HG03280 (cell line): ENCODE data around the gene GNE.
"Not testable (repeated sequence)": the region's sequence is repeated elsewhere in the genome, so short reads cannot be mapped to it uniquely, and the experiment has no call there.

Experiments used
- ATAC-seq: cut with Tn5 transposase; IDR thresholded peaks from one replicate; pipeline ENCODE4 v1.9.1; 2021; ENCODE audit warnings: mild to moderate bottlenecking, moderate library complexity; ENCODE audit not compliant: unreplicated experiment

The GNE gene

DNA sequence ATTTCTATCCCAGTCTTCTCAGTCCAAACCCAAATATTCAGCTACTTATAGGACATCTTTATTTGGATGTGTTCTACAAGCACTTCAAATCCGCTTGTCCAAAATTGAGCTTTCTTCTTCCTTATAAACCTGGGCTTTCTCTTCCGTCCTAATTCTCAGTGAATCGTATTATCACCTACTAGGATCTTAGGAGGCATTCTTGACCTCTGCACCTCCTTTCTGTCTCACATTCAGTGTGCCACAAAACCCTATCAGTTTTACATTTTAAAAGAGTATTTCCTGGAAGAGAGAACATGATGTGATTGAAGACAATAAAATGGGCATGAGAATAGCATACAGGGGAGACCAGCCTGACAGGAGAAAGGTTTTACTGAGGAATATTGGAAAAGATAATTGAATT, 16.8 kb upstream of the GNE start:
- ATAC-seq: no peak

GRCh38 chr9:36273354-36273753, 15.1 kb upstream of the GNE start:
- not testable (repeated sequence) for ATAC-seq

DNA sequence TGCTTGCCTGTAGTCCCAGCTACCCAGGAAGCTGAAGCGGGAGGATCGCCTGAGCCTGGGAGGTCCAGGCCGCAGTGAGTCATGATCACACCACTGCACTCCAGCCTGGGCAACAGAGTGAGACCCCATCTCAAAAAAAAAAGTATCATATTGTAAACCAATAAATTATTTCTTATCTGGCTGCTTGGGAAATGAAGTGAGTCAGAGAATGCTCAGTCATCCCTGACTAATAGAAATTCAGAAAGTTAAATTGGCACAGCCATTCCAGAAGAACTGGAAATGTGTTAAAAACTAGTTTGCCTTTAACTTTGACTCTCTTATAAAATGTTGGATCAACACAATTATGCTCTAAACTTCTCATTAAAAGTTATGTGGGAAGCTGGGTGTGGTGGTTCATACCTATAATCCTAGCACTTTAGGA, 9.8 kb upstream of the GNE start:
- no peak for ATAC-seq

DNA sequence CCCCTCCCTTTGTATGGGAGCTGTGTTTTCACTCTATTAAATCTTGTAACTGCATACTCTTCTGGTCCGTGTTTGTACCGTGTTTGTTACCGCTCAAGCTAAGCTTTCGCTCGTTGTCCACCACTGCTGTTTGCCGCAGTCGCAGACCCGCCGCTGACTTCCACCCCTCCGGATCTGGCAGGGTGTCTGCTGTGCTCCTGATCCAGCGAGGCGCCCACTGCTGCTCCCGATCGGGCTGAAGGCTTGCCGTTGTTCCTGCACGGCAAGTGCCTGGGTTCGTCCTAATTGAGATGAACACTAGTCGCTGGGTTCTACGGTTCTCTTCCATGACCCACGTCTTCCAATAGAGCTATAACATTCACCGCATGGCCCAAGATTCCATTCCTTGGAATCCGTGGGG, 6.6 kb upstream of the GNE start:
- ATAC-seq: no peak

- ATAC-seq: no peak
Measured at GRCh38 chr9:36263683-36264082, 5.4 kb upstream of the GNE start.

DNA sequence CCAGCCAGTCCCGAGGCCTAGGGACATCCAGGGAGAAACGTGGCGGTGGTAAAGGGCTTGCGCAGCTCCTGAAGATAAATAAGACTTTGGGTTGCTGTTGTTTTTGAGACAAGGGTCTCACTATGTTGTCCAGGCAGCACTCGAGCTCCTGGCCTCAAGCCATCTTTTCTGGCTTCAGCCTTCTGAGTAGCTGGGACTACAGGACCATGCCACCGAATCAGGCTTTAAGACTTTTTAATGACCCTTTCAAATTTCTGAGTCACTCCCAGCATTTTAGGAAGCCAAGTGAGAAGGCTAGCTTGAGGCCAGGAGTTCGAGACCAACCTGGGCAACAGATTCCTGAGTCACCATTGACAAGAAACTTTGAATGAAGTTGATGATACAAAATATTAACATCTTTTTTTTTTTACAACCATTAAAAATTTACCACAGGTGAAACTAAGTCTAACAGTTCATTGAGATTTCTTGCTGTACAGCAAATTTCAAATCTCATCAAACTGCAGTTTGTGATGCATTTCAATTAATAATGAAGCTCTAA, 817 bp upstream of the GNE start:
- ATAC-seq: no peak

GRCh38 chr9:36251428-36251827, 6.8 kb downstream of the GNE start:
- no peak for ATAC-seq

- no peak for ATAC-seq
Measured at GRCh38 chr9:36250079-36250478, 8.2 kb downstream of the GNE start.

- ATAC-seq: no peak
Measured at GRCh38 chr9:36249189-36249588, 9.1 kb downstream of the GNE start.

DNA sequence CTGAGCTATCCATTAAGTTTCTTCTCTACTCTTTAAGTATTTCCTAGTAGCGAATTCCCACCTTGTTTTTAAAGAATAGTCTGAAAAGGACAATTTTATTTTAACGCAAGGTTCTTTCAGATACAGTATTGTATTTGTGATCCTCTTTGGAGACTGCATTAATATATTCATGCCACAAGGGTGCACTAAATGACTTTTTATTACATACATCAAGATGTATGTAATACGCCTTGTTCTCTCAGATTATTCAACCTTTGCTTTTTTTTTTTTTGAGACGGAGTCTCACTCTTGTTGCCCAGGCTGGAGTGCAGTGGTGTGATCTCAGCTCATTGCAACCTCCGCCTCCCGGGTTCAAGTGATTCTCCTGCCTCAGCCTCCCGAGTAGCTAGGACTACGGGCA, 10.2 kb downstream of the GNE start:
- ATAC-seq: not testable (repeated sequence)

DNA sequence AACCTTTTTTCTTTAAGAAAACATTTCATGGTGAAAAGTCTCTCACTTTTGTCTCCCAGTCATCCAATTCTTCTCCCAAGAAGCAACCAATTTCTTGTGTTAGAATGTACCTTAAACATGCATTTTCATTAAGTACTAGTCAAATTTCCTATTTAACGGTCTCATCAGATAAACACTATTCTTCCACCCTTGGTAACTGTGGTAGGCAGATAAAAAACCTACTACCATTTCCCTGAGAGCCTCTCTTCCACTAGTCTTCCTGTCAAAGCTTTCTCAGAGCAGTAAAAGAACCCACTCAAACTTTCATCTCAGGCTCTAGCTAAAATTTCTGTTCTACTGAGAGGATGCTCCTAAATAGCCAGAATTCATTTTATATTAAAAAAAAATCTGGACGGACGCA, 10.9 kb downstream of the GNE start:
- no peak for ATAC-seq

DNA sequence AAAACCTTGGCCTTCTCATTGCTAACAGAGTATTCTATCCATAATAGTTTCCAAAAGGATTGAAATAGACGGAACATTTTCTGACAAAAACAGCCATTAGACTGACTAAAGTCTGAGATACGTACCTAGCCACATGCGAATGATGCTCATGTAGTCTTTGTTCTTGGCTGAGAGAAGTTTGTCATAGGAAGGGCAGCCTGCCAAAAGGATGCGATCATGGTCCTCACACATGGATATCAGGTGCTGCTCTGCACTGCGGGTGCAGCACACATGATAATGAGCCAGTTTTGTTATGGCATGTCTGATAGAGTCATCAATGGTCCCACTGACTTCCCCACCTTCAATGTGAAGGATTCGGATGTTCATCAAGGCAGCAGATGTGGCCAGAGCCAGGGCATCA, 12.3 kb downstream of the GNE start:
- ATAC-seq: no peak

DNA sequence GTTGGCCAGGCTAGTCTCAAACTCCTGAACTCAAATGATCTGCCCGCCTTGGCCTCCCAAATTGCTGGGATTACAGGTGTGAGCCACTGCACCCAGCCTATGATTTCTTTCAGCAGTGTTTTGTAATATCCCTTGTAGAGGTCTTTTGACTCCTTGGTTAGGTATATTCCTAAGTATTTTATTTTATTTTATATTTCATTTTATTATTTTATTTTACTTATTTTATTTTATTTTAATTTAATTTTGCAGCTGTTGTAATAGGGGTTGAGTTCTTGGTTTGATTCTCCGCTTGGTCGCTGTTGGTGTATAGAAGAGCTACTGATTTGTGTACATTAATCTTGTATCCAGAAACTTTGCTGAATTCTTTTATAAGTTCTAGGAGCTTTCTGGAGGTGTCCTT, 18.6 kb downstream of the GNE start:
- ATAC-seq: not testable (repeated sequence)

GRCh38 chr9:36239205-36239604, 19.0 kb downstream of the GNE start:
- not testable (repeated sequence) for ATAC-seq

DNA sequence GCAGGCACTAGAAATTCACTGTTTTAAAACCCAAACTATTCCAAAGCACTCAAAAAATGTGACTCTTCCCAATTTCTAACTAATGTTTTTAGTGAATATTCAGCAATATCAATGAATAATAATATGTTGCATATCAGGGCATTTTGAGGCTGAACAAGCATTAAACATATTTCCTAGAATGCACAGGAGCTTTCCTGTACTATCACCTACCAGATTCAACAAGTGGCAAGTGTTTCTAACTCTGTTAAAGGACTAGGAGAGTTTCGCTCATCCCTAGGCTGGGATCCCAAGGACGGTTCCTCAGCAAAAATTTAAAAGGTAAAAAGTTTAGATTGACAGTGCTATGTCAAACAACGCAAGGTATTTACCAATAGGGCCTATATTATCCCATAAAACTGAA, 21.0 kb downstream of the GNE start:
- ATAC-seq: no peak

DNA sequence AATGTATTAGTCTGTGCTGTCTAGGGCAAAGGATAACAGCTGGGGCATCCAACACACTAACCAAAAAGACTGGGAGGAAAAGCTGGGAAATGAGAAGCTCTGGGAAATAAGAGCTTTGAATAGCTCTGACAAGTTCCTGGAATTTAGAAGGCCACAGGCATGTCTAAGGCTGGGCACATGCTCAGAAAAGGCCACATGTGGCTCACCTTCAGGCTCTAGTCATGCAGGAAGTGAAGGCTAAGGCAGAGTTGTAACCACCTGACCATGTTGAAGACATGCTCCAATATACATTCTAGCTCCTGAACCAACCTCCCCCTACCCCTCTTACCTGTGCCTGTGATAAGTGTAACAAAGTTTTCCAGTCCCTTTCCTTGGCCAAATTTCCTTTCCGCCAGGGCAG, 35.8 kb downstream of the GNE start:
- ATAC-seq: no peak

DNA sequence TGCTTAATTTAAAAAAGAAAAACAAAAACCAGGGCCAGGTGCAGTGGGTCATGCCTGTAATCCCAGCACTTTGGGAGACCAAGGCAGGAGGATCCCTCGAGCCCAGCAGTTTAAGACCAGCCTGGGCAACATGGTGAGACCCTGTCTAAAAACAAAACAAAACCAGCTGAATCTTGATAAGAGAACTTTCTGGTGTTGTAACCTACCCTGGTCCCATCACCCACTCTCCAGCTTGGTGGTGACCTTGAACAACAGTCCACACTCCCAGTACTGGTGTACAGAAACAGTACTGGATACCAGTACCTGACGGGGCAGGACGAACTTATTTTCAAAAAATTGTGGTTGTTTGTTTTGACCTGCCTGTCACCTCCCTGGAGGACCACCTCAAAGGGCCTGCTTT, 36.6 kb downstream of the GNE start:
- no peak for ATAC-seq

GRCh38 chr9:36218411-36218901, 39.8 kb downstream of the GNE start:
- ATAC-seq: no peak

DNA sequence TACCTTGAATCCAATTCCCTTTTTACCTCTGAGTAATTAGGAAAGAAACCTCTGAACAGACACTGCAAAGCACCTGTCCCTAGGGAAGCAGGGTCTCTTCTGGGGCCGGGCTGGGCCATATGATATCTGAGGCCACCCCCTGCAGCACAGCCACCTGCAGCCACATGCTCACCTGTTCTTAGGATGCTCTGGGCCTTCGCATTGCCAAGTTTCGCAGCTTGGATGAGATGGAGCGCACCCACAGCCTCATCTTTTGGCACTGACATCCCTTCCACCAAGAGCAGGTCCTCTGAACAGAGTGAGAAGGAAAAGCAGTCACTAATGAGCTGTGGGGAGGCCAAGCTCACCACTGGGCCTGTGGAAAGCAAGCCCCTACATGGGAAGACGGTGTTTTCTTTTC, 40.2 kb downstream of the GNE start:
- ATAC-seq: no peak

DNA sequence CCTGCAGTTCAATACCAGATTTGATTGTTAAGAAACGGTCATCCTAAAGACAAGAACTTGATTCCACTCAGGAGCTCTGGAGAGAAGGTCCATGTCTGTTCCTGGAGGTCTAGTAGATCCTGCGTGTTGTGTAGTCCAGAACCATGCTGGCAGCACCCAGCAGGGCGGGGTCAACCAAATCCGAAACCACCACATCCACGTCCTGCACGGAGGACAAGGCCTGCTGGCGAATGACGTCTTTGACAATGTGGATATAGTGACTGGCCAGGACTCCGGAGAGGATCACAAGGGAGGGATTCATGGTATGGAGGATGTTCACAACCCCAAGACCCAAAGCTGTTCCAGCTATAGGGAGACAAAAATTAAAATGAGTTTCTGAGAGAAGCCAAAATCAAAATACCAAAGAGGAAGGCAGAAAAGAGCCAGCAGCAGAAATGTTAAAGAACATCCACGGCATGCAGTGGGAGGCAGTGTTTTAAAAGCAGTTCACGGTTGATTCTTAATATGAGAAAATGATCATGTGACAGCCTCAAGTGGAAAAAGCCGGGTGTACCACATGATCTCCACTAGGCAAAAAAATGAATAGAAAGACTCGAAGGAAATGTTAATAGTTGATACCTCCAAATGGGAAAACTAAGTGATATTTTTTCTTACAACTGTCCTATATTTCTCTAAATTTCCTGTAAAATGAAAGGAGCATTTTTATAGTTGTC, 40.8 kb downstream of the GNE start:
- ATAC-seq: no peak

- no peak for ATAC-seq
Measured at GRCh38 chr9:36214571-36214970, 43.7 kb downstream of the GNE start.

GRCh38 chr9:36213989-36214388, 44.3 kb downstream of the GNE start:
- ATAC-seq: no peak

- ATAC-seq: no peak
Measured at GRCh38 chr9:36213387-36213786, 44.9 kb downstream of the GNE start.
